Left colon (tissue), 2 donors: ENCODE measurements around the gene TMEM145. TPM values are rescaled to one million over a fixed set of nuclear protein-coding genes. Genes with fewer than 3 reads are reported as not detected.
A peak's percentile ranks its signal among the peaks of the same experiment; 100 is the strongest.
"Not testable (repeated sequence)": the region's sequence is repeated elsewhere in the genome, so short reads cannot be mapped to it uniquely, and the experiment has no call there.

ENCODE experiments used
- ATAC-seq: fragments of 200-7000 bp; cut with Tn5 transposase; one replicate; pipeline ENCODE4 v1.9.1; 2020; ENCODE audit warnings: mild to moderate bottlenecking, moderate library complexity
- DNase-seq, 2 donors: peaks; one replicate each; pipeline ENCODE4 v3.0.0-alpha.2; 2020
- intact Hi-C, 2 donors: fragments of 100-400 bp; cut with DNase I in 1 of 2; cut with micrococcal nuclease in 1 of 2; formaldehyde crosslinking; loops; one replicate each; pipeline versions ENCODE4 v1.11.2 to v1.14.0; 2022; cut with DNase I, micrococcal nuclease
- long read RNA-seq: library from polyadenylated mRNA; unstranded; transcript quantifications from one replicate; pipeline ENCODE4 v2.0.0, GENCODE V29; 2021
- total RNA-seq, 2 donors: library from RNA; stranded (reverse); fragmentation: NEBNext Ultra II Directional; extraction: Animal tissue kit (Norgen Biotek cat#: 25700); gene quantifications; one replicate each; pipeline ENCODE4 v1.2.1, GENCODE V29; 2021
- donor health status: DM: no; HTN: no; CAD: no.
- donor health status: DM: yes; HTN: yes; CAD: no.

Gene TMEM145
- total RNA-seq: under 1 TPM; 0.21 to 0.25 TPM
- long read RNA-seq: 0 reads

GRCh38 chr19:42313096-42313839 lies at the start of gene TMEM145:
Gene TMEM145, plus strand, starts transcription at chr19:42313309. Its CDS starts 68 bp downstream, at chr19:42313377.
- ATAC-seq: peak; percentile 89
- peak in 1 of 2 donors; percentile 62 for DNase-seq
- intact Hi-C loops: no loop called here

GRCh38 chr19:42266105-42266504 lies 47.0 kb upstream of the TMEM145 start:
- intact Hi-C loops, DNase-seq, ATAC-seq: not testable (repeated sequence)

GRCh38 chr19:42266928-42267603 lies 46.0 kb upstream of the TMEM145 start:
- ATAC-seq, intact Hi-C loops: not testable (repeated sequence)
- DNase-seq: peak in 1 of 2 donors; percentile 11

GRCh38 chr19:42267644-42268141 lies 45.4 kb upstream of the TMEM145 start:
- DNase-seq: no peak
- intact Hi-C loops: no loop called here
- ATAC-seq: no peak

- peak; percentile 74 for ATAC-seq
- intact Hi-C loops: no loop called here
- DNase-seq: peak; percentile 98 to 100
These were observed 44.9 kb upstream of the TMEM145 start for GRCh38 chr19:42268142-42268703.

- ATAC-seq (peak; percentile 75), DNase-seq (peak; percentile 99 to 100)
- intact Hi-C loops: no loop called here
These were observed 44.2 kb upstream of the TMEM145 start, which contains the start of gene CIC for GRCh38 chr19:42268704-42269477. Gene CIC, plus strand, starts transcription at chr19:42269252. Its CDS starts 2,532 bp downstream, at chr19:42271784.

GRCh38 chr19:42269478-42270345 lies 43.4 kb upstream of the TMEM145 start:
- intact Hi-C loops: no loop called here
- peak; percentile 39 to 46 for DNase-seq
- ATAC-seq: no peak

- intact Hi-C loops: no loop called here
- ATAC-seq (peak; percentile 6), DNase-seq (peak; percentile 70 to 82)
These were observed 42.6 kb upstream of the TMEM145 start for GRCh38 chr19:42270346-42271044.

GRCh38 chr19:42271045-42271419 lies 42.1 kb upstream of the TMEM145 start:
- DNase-seq: peak; percentile 18 to 36
- intact Hi-C loops: no loop called here
- no peak for ATAC-seq

- DNase-seq: peak in 1 of 2 donors; percentile 12
- no peak for ATAC-seq
- intact Hi-C loops: no loop called here
These were observed 41.1 kb upstream of the TMEM145 start for GRCh38 chr19:42271861-42272534.

- no peak for ATAC-seq
These were observed 40.6 kb upstream of the TMEM145 start for GRCh38 chr19:42272535-42272897.

GRCh38 chr19:42272989-42273406 lies 40.1 kb upstream of the TMEM145 start:
- ATAC-seq (no peak), DNase-seq (no peak)
- intact Hi-C loops: no loop called here

More at GRCh38 chr19:42272535-42272897, 40.6 kb upstream of the TMEM145 start:
- intact Hi-C loops: no loop called here
- DNase-seq: no peak

GRCh38 chr19:42273407-42274064 lies 39.6 kb upstream of the TMEM145 start:
- no peak for ATAC-seq
- no peak for DNase-seq

GRCh38 chr19:42274065-42274682 lies 38.9 kb upstream of the TMEM145 start:
- ATAC-seq (no peak), DNase-seq (no peak)
- intact Hi-C loops: no loop called here

More at GRCh38 chr19:42273407-42274064, 39.6 kb upstream of the TMEM145 start:
- intact Hi-C loops: no loop called here

- DNase-seq (no peak), ATAC-seq (no peak)
- intact Hi-C loops: no loop called here
These were observed 38.0 kb upstream of the TMEM145 start for GRCh38 chr19:42275103-42275502.

GRCh38 chr19:42275517-42275916 lies 37.6 kb upstream of the TMEM145 start:
- ATAC-seq: no peak
- no peak for DNase-seq
- intact Hi-C loops: no loop called here
